Upper lobe of left lung (tissue), 4 donors: ENCODE results near the gene WFDC2.

Experiments used
- CTCF ChIP-seq, 6 experiments: fragments of 450-650 bp in 4 of 6; fragments of 200-600 bp in 2 of 6; sonication (generic) in 2 of 6; IDR thresholded peaks; one replicate each; pipeline ENCODE4 v1.5.1; 2016 to 2019; ENCODE audit warnings: antibody characterized with exemption in 6 of 6
- POLR2A ChIP-seq, 4 donors: fragments of 450-650 bp; IDR thresholded peaks; one replicate each; pipeline ENCODE4 v1.5.1; 2016 to 2017; ENCODE audit warnings: antibody characterized with exemption in 4 of 4, mild to moderate bottlenecking in 2 of 4
- POLR2AphosphoS5 ChIP-seq, 2 donors: sonication (generic); formaldehyde crosslinking; IDR thresholded peaks; one replicate each; pipeline ENCODE4 v1.5.1; 2017; ENCODE audit warnings: antibody characterized with exemption in 2 of 2

DNA sequence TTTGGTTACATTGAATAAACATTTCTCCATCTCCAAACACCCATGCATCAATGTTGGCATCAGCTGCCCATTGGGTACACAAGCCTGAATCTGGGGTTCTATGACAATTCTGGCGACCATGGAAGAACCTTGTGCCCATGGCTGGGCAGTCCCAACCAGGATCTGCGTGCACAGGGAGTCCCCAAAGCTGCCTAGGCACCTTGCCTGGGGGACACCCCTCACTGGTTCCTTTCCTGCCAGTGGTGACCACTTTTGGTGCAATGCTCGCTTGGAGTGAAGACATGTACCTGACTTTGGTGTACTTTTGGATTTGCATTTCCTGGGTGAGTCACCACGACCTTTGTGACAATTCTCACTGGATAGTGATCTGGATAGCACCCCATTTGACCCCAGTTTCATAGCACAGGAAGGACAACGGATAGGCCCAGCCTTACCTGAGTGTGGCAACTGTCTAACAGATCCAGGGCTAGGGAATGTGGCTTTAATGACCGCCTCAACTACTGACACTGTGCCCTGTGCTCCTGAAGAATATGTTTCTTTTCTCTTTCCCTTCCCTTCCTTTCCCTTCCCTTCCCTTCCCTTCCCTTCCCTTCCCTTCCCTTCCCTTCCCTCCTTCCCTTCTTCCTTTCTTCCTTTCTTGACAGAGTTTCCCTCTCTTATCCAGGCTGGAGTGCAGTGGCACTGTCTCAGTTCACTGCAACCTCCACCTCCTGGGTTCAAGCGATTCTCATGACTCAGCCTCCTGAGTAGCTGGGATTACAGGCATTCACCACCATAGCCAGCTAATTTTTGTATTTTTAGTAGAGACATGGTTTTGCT lies 38.7 kb downstream of the WFDC2 start:
- TF ChIP-seq CTCF (IDR thresholded peaks at IDR 0.05) (no peak), POLR2AphosphoS5 (IDR thresholded peaks at IDR 0.05) (no peak), POLR2A (IDR thresholded peaks at IDR 0.05) (no peak)
